Endothelial cell of umbilical vein (primary cell): ENCODE measurements around the gene KRTAP10-10. TPM values are rescaled to one million over a fixed set of nuclear protein-coding genes. Genes with fewer than 3 reads are reported as not detected.

Experiments used
- Bru-seq: library from RNA; stranded (reverse); fragments of 400-500 nt; gene quantifications from one replicate; lab custom pipeline; 2021; lab: Mats Ljungman, UMichigan
- BruChase-seq, 2 experiments: library from RNA; stranded (reverse); fragments of 400-500 nt; gene quantifications; one replicate each; lab custom pipeline; 2021; lab: Mats Ljungman, UMichigan
- BruUV-seq: library from RNA; stranded (reverse); fragments of 400-500 nt; replicated peaks from 2 replicates; lab custom pipeline; 2021; lab: Mats Ljungman, UMichigan
- CTCF ChIA-PET: fragments of 300-600, 350-600 bp; sonication (Branson Sonifier 250); formaldehyde crosslinking; loops from one replicate; lab custom pipeline; 2021; ENCODE audit warnings: antibody characterized with exemption, inconsistent platforms; lab: Charles Lee
- POLR2A ChIA-PET: fragments of 300-600, 350-600 bp; sonication (Branson Sonifier 250); formaldehyde crosslinking; loops from one replicate; lab custom pipeline; 2021; ENCODE audit warnings: antibody characterized with exemption, inconsistent platforms; lab: Charles Lee
- DNase-seq: peaks from one replicate; pipeline ENCODE4 v3.0.0-alpha.2; 2011; ENCODE audit warnings: low read depth, low spot score
- FAIRE-seq: peaks from 2 replicates; lab custom pipeline; 2011; peaks lifted over from hg19 to GRCh38; lab: Jason Lieb, UNC
- H2AFZ ChIP-seq: 2 replicates; pipeline ENCODE4 v1.6.0; 2012; ENCODE audit warnings: low read depth, low read length, control low read depth, inconsistent platforms
- H3K27ac ChIP-seq: 2 replicates; pipeline ENCODE4 v1.5.1; 2011; ENCODE audit warnings: low read depth, mild to moderate bottlenecking, control low read depth, low read length, moderate library complexity; ENCODE audit not compliant: insufficient read depth
- H3K27me3 ChIP-seq, 2 experiments: 2 replicates each; pipeline versions ENCODE4 v1.6.0 to v1.6.1; 2011; ENCODE audit warnings: low read length in 2 of 2, mixed read lengths in 1 of 2; ENCODE audit not compliant: control insufficient read depth in 2 of 2, insufficient read depth in 2 of 2
- H3K36me3 ChIP-seq, 2 experiments: 2 replicates in 1 of 2; 3 replicates in 1 of 2; pipeline ENCODE4 v1.5.1; 2011; ENCODE audit warnings: low read length in 2 of 2, mild to moderate bottlenecking in 1 of 2, moderate library complexity in 1 of 2; ENCODE audit not compliant: control insufficient read depth in 2 of 2, insufficient read depth in 2 of 2; ENCODE audit errors: extremely low read depth in 1 of 2
- H3K4me1 ChIP-seq: 3 replicates; pipeline ENCODE4 v1.5.1; 2011; ENCODE audit warnings: mild to moderate bottlenecking, low read length; ENCODE audit not compliant: control insufficient read depth, insufficient read depth; ENCODE audit errors: extremely low read depth
- H3K4me2 ChIP-seq: 2 replicates; pipeline ENCODE4 v1.6.1; 2011; ENCODE audit warnings: low read length, control low read depth, mixed read lengths; ENCODE audit not compliant: insufficient read depth
- H3K4me3 ChIP-seq, 3 experiments: fragments of 200-600 bp in 1 of 3; sonication (generic), shearing (Covaris generic) in 1 of 3; replicated peaks in 1 of 3; 2 replicates each; pipeline ENCODE4 v1.5.1; 2011 to 2016; ENCODE audit warnings: control low read depth in 3 of 3, low read length in 3 of 3, mild to moderate bottlenecking in 2 of 3, inconsistent platforms in 1 of 3, low read depth in 1 of 3, moderate library complexity in 1 of 3; ENCODE audit not compliant: insufficient read depth in 1 of 3
- H3K79me2 ChIP-seq: 2 replicates; pipeline ENCODE4 v1.6.0; 2012; ENCODE audit warnings: low read length, inconsistent platforms; ENCODE audit not compliant: control insufficient read depth, insufficient read depth
- H3K9ac ChIP-seq: replicated peaks from 2 replicates; pipeline ENCODE3; 2011; ENCODE audit warnings: low read length, control low read depth; ENCODE audit not compliant: insufficient read depth; ENCODE audit errors: extremely low read depth
- H3K9me1 ChIP-seq: replicated peaks from 3 replicates; pipeline ENCODE4 v1.6.0; 2011; ENCODE audit warnings: mild to moderate bottlenecking, low read length; ENCODE audit not compliant: control insufficient read depth, insufficient read depth; ENCODE audit errors: extremely low read depth
- H3K9me3 ChIP-seq: replicated peaks from 2 replicates; pipeline ENCODE4 v1.5.1; 2012; ENCODE audit warnings: low read length, inconsistent platforms; ENCODE audit not compliant: control insufficient read depth, insufficient read depth
- H4K20me1 ChIP-seq: replicated peaks from 2 replicates; pipeline ENCODE3; 2011; ENCODE audit warnings: mild to moderate bottlenecking, low read length; ENCODE audit not compliant: control insufficient read depth, insufficient read depth; ENCODE audit errors: extremely low read depth
- EZH2 ChIP-seq: IDR thresholded peaks from 2 replicates; pipeline ENCODE4 v1.6.1; 2012; ENCODE audit warnings: borderline replicate concordance, low read depth, mild to moderate bottlenecking, moderate library complexity, low read length, inconsistent platforms; ENCODE audit not compliant: severe bottlenecking
- FOS ChIP-seq: IDR thresholded peaks from 2 replicates; pipeline ENCODE4 v1.6.1; 2011; ENCODE audit warnings: mild to moderate bottlenecking, low read length, moderate library complexity, borderline replicate concordance; ENCODE audit not compliant: insufficient read depth
- GATA2 ChIP-seq: IDR thresholded peaks from 2 replicates; pipeline ENCODE4 v1.7.0; 2011; ENCODE audit warnings: low read depth, mild to moderate bottlenecking, moderate library complexity, mixed read lengths, low read length; ENCODE audit not compliant: insufficient read length, insufficient read depth
- JUN ChIP-seq: IDR thresholded peaks from 2 replicates; pipeline ENCODE4 v1.6.1; 2011; ENCODE audit warnings: borderline replicate concordance, low read depth; ENCODE audit not compliant: insufficient read length, insufficient read depth
- MYC ChIP-seq: IDR thresholded peaks from one replicate; pipeline ENCODE4 v1.6.1; 2011; ENCODE audit warnings: mild to moderate bottlenecking, low read depth, low read length
- POLR2A ChIP-seq: IDR thresholded peaks from 2 replicates; pipeline ENCODE4 v1.6.1; 2012; ENCODE audit warnings: low read depth, mild to moderate bottlenecking, control low read depth, low read length
- POLR2AphosphoS5 ChIP-seq: IDR thresholded peaks from 2 replicates; pipeline ENCODE4 v1.6.1; 2012; ENCODE audit warnings: low read depth, mild to moderate bottlenecking, control low read depth, low read length, moderate library complexity; ENCODE audit not compliant: insufficient read depth
- dilution Hi-C: fragments of 300-500 bp; cut with MboI; formaldehyde crosslinking; loops from one replicate; pipeline ENCODE4 v1.15.0; 2019; ENCODE audit warnings: low sequenced_read_pairs; ENCODE audit not compliant: extremely low pct_ligation_motif_present
- intact Hi-C: fragments of 100-400 bp; cut with micrococcal nuclease; formaldehyde crosslinking; loops from one replicate; pipeline ENCODE4 v1.10.0; 2022
- long read RNA-seq: library from polyadenylated mRNA; stranded (forward); transcript quantifications from one replicate; pipeline ENCODE4 v2.0.0, GENCODE V29; 2021
- polyA minus RNA-seq, 3 experiments: library from RNA; depleted of rRNA, polyadenylated mRNA; stranded (reverse); fragments of >200 nt; gene quantifications; 1 replicate in 1 of 3; 2 replicates in 2 of 3; pipeline ENCODE4 v1.2.3, GENCODE V29; 2011
- polyA plus RNA-seq, 4 experiments: library from polyadenylated mRNA; depleted of rRNA in 3 of 4; stranded (reverse) in 3 of 4; unstranded in 1 of 4; fragments of >200 nt; gene quantifications; 2 replicates each; pipeline versions ENCODE4 v1.2.1 to v1.2.3, GENCODE V29; 2011 to 2012; ENCODE audit warnings: missing spikeins in 1 of 4
- total RNA-seq: library from RNA; stranded (reverse); gene quantifications from 2 replicates; pipeline ENCODE4 v1.2.3, GENCODE V29; 2021
- TF ChIP-seq, protein P1 (sequence below): IDR thresholded peaks from 2 replicates; pipeline ENCODE4 v1.6.1; 2011; ENCODE audit not compliant: insufficient read depth, insufficient read length
- TF ChIP-seq, protein P2 (sequence below), 2 donors: IDR thresholded peaks; 1 replicate in 1 of 2; 2 replicates in 1 of 2; pipeline ENCODE4 v1.5.1; 2011; ENCODE audit warnings: low read length in 2 of 2, mild to moderate bottlenecking in 2 of 2, moderate library complexity in 2 of 2, control low read depth in 1 of 2, inconsistent platforms in 1 of 2, low read depth in 1 of 2; ENCODE audit not compliant: insufficient read depth in 1 of 2; ENCODE audit errors: extremely low read depth in 1 of 2

KRTAP10-10 gene, protein sequence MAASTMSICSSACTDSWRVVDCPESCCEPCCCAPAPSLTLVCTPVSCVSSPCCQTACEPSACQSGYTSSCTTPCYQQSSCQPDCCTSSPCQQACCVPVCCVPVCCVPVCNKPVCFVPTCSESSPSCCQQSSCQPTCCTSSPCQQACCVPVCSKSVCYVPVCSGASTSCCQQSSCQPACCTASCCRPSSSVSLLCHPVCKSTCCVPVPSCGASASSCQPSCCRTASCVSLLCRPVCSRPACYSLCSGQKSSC
- total RNA-seq: not detected in 2 replicates
- polyA plus RNA-seq: not detected in 2 replicates
- not detected in 2 replicates for polyA plus RNA-seq (2011; cell fraction: cytosol; rRNA removed)
- polyA plus RNA-seq (2011; cell fraction: nucleus; rRNA removed): not detected in 2 replicates
- polyA plus RNA-seq (2012): not detected in 2 replicates
- polyA minus RNA-seq: not detected in 2 replicates
- not detected for polyA minus RNA-seq (2011; cell fraction: cytosol; rRNA and poly(A)+ RNA removed)
- not detected in 2 replicates for polyA minus RNA-seq (2011; cell fraction: nucleus; rRNA and poly(A)+ RNA removed)
- Bru-seq, nascent RNA: not detected
- not detected for BruChase-seq, experiment 1, labeled RNA remaining after a 6-hour chase
- not detected for BruChase-seq, experiment 2, labeled RNA remaining after a 2-hour chase
- long read RNA-seq: 0 reads

DNA sequence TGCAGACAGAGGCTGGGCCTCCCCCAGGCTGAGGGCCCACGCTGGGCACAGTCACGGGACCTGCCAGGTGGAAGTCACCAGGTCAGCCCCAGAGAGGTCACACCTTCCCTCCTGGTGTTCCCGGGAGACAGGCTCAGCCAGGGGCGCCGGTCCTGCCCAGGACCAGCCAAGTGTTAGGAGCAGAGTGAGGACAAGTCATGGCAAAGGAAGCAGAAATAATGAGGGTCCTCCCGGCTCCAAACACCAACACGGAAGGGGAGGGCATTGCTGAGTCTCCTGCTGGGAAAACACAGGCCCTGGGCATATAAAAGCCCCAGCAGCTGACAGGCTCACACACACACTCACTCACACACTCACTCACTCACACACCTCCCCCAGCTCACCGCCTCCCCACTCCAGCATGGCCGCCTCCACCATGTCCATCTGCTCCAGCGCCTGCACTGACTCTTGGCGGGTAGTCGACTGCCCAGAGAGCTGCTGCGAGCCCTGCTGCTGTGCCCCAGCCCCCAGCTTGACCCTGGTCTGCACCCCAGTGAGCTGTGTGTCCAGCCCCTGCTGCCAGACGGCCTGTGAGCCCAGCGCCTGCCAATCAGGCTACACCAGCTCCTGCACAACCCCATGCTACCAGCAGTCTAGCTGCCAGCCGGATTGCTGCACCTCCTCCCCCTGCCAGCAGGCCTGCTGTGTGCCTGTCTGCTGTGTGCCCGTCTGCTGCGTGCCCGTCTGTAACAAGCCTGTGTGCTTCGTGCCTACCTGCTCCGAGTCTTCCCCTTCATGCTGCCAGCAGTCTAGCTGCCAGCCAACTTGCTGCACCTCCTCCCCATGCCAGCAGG, at the start of gene KRTAP10-10:
Gene KRTAP10-10, plus strand, starts transcription at position 339 of the 833 bp plus-strand sequence. Its CDS starts 62 bp downstream, at position 401.
- dilution Hi-C loops (no loop called here), intact Hi-C loops (no loop called here)
- no peak within 1 kb of the TSS for H2AFZ ChIP-seq
- no peak for TF ChIP-seq EZH2
- no peak for TF ChIP-seq FOS
- TF ChIP-seq, protein P1, sequence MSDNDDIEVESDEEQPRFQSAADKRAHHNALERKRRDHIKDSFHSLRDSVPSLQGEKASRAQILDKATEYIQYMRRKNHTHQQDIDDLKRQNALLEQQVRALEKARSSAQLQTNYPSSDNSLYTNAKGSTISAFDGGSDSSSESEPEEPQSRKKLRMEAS: no peak
- TF ChIP-seq MYC: no peak
- no peak for TF ChIP-seq GATA2
- TF ChIP-seq POLR2A: no peak
- no peak for TF ChIP-seq JUN
- TF ChIP-seq, protein P2, sequence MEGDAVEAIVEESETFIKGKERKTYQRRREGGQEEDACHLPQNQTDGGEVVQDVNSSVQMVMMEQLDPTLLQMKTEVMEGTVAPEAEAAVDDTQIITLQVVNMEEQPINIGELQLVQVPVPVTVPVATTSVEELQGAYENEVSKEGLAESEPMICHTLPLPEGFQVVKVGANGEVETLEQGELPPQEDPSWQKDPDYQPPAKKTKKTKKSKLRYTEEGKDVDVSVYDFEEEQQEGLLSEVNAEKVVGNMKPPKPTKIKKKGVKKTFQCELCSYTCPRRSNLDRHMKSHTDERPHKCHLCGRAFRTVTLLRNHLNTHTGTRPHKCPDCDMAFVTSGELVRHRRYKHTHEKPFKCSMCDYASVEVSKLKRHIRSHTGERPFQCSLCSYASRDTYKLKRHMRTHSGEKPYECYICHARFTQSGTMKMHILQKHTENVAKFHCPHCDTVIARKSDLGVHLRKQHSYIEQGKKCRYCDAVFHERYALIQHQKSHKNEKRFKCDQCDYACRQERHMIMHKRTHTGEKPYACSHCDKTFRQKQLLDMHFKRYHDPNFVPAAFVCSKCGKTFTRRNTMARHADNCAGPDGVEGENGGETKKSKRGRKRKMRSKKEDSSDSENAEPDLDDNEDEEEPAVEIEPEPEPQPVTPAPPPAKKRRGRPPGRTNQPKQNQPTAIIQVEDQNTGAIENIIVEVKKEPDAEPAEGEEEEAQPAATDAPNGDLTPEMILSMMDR (IDR thresholded peaks at IDR 0.05; ENCODE audit: extremely low read depth in 1 of 2, insufficient read depth in 1 of 2, low read depth in 1 of 2, low read length in 2 of 2): no peak
- TF ChIP-seq POLR2AphosphoS5: no peak
- BruUV-seq: no TSS peak
- no peak for DNase-seq
- H3K36me3 ChIP-seq: no peaks in the 10 kb centered on the region
- no peak for FAIRE-seq
- H3K79me2 ChIP-seq: no peaks in the 10 kb centered on the region
- H3K9me1 ChIP-seq: no peaks in the 10 kb centered on the region
- no peak within 1 kb of the TSS for H3K4me2 ChIP-seq
- no peak within 1 kb of the TSS for H3K27ac ChIP-seq
- H3K9me3 ChIP-seq: no peaks in the 10 kb centered on the region
- H4K20me1 ChIP-seq: no peaks in the 10 kb centered on the region
- H3K4me1 ChIP-seq: no peaks in the 10 kb centered on the region
- H3K4me3 ChIP-seq: no peak within 1 kb of the TSS
- H3K27me3 ChIP-seq: no peaks in the 10 kb centered on the region
- CTCF ChIA-PET: no interaction called here
- POLR2A ChIA-PET: no interaction called here
- no peak within 1 kb of the TSS for H3K9ac ChIP-seq
